GM19452 (cell line): ENCODE data around the gene CDC14C.

Experiments
- ATAC-seq: cut with Tn5 transposase; IDR thresholded peaks from one replicate; pipeline ENCODE4 v1.9.1; 2021; ENCODE audit not compliant: unreplicated experiment

The CDC14C gene

DNA sequence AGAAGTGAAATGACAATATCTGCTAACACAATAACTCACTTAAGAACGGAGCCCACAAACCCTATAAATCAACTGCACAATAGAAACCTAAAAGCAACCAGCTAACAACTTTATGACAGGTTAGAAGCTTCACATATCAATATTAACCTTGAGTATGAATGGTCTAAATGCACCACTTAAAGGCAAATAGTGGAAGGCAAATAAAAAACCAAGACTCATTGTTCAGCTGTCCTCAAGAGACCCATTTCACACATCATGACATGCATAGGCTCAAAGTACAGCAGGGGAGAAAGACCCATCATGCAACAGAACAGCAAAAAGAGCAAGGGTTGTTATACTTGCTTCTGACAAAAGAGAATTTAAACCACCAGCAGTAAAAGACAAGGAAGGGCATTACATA lies 46.8 kb downstream of the CDC14C start:
- no peak for ATAC-seq

DNA sequence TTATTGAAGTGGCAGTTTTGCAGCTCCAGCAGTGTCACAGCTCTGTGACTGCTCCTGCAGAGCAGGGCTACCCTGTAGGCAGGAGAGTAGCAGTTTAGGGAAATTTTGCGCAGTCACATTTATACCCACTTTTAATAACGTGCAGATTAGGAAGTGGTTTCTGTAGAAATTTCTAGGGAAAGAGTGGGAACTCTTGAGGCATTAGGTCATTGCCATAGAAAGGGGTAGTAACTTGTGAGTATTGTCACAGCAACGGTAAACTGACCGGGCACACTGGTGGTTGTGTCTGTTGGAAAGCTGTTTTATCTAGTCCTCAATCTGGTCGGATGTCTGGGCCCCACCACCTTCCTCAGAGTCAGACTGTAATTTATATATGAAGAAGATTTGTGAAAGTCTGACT lies 51.9 kb downstream of the CDC14C start:
- ATAC-seq = no peak

DNA sequence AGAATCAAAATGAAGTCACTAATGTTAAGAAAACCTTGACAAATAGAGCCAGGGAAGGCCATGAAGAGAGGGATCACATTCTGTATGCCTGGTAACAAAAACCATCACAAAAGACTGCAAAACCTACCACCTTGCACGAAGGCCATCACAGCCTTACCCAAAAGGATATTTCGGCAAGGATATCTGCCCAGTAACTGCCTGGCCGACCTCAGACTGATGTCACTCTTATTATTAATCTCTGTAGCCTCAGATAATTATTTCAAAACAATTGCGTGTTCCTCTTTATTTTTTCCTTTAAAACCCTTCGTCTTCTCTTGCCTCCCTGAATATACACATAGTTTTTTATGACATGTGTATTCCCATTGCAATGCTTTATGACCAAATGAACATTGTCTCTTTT lies 52.5 kb downstream of the CDC14C start:
- ATAC-seq = no peak
